Occipital lobe (tissue), 2 donors: ENCODE measurements around the gene MB21D2. TPM values are rescaled to one million over a fixed set of nuclear protein-coding genes. Genes with fewer than 3 reads are reported as not detected.

Experiments
- DNase-seq: peaks from one replicate; lab custom pipeline; 2025; lab: John Stamatoyannopoulos, UW
- total RNA-seq: library from RNA; depleted of rRNA; stranded (reverse); fragments of >200 nt; gene quantifications from one replicate; pipeline ENCODE4 v1.2.3, GENCODE V29; 2014

The MB21D2 gene
- total RNA-seq, 1 donor from 2014 or later: 61.9 TPM

GRCh38 chr3:192923731-192924130 lies 6.1 kb upstream of the MB21D2 start:
- no peak for DNase-seq

- no peak for DNase-seq
Measured at GRCh38 chr3:192921793-192922192, 4.1 kb upstream of the MB21D2 start.

- DNase-seq: no peak
Measured at GRCh38 chr3:192920411-192920810, 2.8 kb upstream of the MB21D2 start.

GRCh38 chr3:192919901-192920300 lies 2.2 kb upstream of the MB21D2 start:
- DNase-seq: no peak

GRCh38 chr3:192918275-192918588 lies 576 bp upstream of the MB21D2 start:
- no peak for DNase-seq

GRCh38 chr3:192917028-192917403 lies 640 bp downstream of the MB21D2 start:
- peak; percentile 59 for DNase-seq

- DNase-seq: no peak
Measured at GRCh38 chr3:192916371-192917027, 1.2 kb downstream of the MB21D2 start.

GRCh38 chr3:192915722-192916121 lies 1.9 kb downstream of the MB21D2 start:
- no peak for DNase-seq

GRCh38 chr3:192915304-192915703 lies 2.4 kb downstream of the MB21D2 start:
- peak; percentile 27 for DNase-seq

GRCh38 chr3:192914848-192915247 lies 2.8 kb downstream of the MB21D2 start:
- no peak for DNase-seq

- DNase-seq: no peak
Measured at GRCh38 chr3:192913540-192913939, 4.1 kb downstream of the MB21D2 start.

GRCh38 chr3:192911293-192911692 lies 6.4 kb downstream of the MB21D2 start:
- DNase-seq: no peak

- no peak for DNase-seq
Measured at GRCh38 chr3:192907784-192908183, 9.9 kb downstream of the MB21D2 start.

GRCh38 chr3:192906940-192907339 lies 10.7 kb downstream of the MB21D2 start:
- no peak for DNase-seq

- DNase-seq: no peak
Measured at GRCh38 chr3:192905980-192906678, 11.5 kb downstream of the MB21D2 start.

- no peak for DNase-seq
Measured at GRCh38 chr3:192904632-192905289, 12.9 kb downstream of the MB21D2 start.

GRCh38 chr3:192902549-192902948 lies 15.1 kb downstream of the MB21D2 start:
- no peak for DNase-seq

- no peak for DNase-seq
Measured at GRCh38 chr3:192901435-192901834, 16.2 kb downstream of the MB21D2 start.

- DNase-seq: no peak
Measured at GRCh38 chr3:192899540-192899982, 18.1 kb downstream of the MB21D2 start.

- DNase-seq: no peak
Measured at GRCh38 chr3:192897005-192897404, 20.7 kb downstream of the MB21D2 start.

- no peak for DNase-seq
Measured at GRCh38 chr3:192896208-192896607, 21.4 kb downstream of the MB21D2 start.

GRCh38 chr3:192894676-192895075 lies 23.0 kb downstream of the MB21D2 start:
- no peak for DNase-seq
